GM23338 (cell line): ENCODE data around the gene GART. TPM values are rescaled to one million over a fixed set of nuclear protein-coding genes. Genes with fewer than 3 reads are reported as not detected.

Experiments used
- ATAC-seq: fragments of 200-7000 bp; cut with Tn5 transposase; 3 replicates; pipeline ENCODE4 v1.9.1; 2020
- DNase-seq: peaks from one replicate; pipeline ENCODE4 v3.0.0-alpha.2; 2015; ENCODE audit warnings: low spot score
- H2AFZ ChIP-seq: fragments of 200-600 bp; sonication (generic); 2 replicates; pipeline ENCODE4 v1.8.0; 2016; ENCODE audit warnings: antibody characterized with exemption, mild to moderate bottlenecking, moderate library complexity
- H3F3A ChIP-seq: fragments of 200-600 bp; sonication (generic); replicated peaks from 2 replicates; pipeline ENCODE4 v1.8.0; 2017; ENCODE audit warnings: antibody characterized with exemption, mixed run types, low read depth
- H3K27ac ChIP-seq: fragments of 200-600 bp; sonication (generic); 2 replicates; pipeline ENCODE4 v1.6.1; 2016; ENCODE audit warnings: low read depth
- H3K27me3 ChIP-seq: fragments of 200-600 bp; sonication (generic); 2 replicates; pipeline ENCODE4 v1.8.0; 2016; ENCODE audit warnings: mild to moderate bottlenecking, mixed run types, moderate library complexity; ENCODE audit not compliant: insufficient read depth
- H3K36me3 ChIP-seq: fragments of 200-600 bp; sonication (generic); 2 replicates; pipeline ENCODE4 v1.8.0; 2016; ENCODE audit warnings: mild to moderate bottlenecking; ENCODE audit not compliant: insufficient read depth
- H3K4me1 ChIP-seq: fragments of 200-600 bp; sonication (generic); 2 replicates; pipeline ENCODE4 v1.8.0; 2016; ENCODE audit warnings: mild to moderate bottlenecking, moderate library complexity; ENCODE audit not compliant: insufficient read depth
- H3K4me2 ChIP-seq: fragments of 200-600 bp; sonication (generic); 2 replicates; pipeline ENCODE4 v1.7.1; 2017; ENCODE audit warnings: mixed run types
- H3K4me3 ChIP-seq: fragments of 200-600 bp; sonication (generic); 2 replicates; pipeline ENCODE4 v1.6.1; 2016; ENCODE audit warnings: mixed run types
- H3K79me2 ChIP-seq: fragments of 200-600 bp; sonication (generic); replicated peaks from 2 replicates; pipeline ENCODE4 v1.8.0; 2017; ENCODE audit warnings: mild to moderate bottlenecking; ENCODE audit not compliant: insufficient read depth
- H3K9me2 ChIP-seq: fragments of 200-600 bp; sonication (generic); 2 replicates; pipeline ENCODE4 v1.8.0; 2017; ENCODE audit not compliant: insufficient read depth
- H4K20me1 ChIP-seq: fragments of 200-600 bp; sonication (generic); replicated peaks from 2 replicates; pipeline ENCODE4 v1.8.0; 2017; ENCODE audit warnings: mild to moderate bottlenecking; ENCODE audit not compliant: insufficient read depth
- H3K27ac Mint-ChIP-seq: 2 replicates; pipeline ENCODE4 v1.8.0; 2020; ENCODE audit warnings: inconsistent platforms, mild to moderate bottlenecking, moderate library complexity, mixed read lengths
- H3K27me3 Mint-ChIP-seq: 3 replicates; pipeline ENCODE4 v1.8.0; 2022; ENCODE audit warnings: low read depth, mild to moderate bottlenecking, moderate library complexity, mixed read lengths, inconsistent platforms; ENCODE audit not compliant: insufficient read depth, poor library complexity
- H3K36me3 Mint-ChIP-seq: 3 replicates; pipeline ENCODE4 v1.8.0; 2021; ENCODE audit warnings: low read depth, mild to moderate bottlenecking, inconsistent platforms, moderate library complexity, mixed read lengths
- H3K4me1 Mint-ChIP-seq: 3 replicates; pipeline ENCODE4 v1.8.0; 2020; ENCODE audit warnings: mild to moderate bottlenecking, inconsistent platforms, mixed read lengths
- H3K4me3 Mint-ChIP-seq: 3 replicates; pipeline ENCODE4 v1.8.0; 2021; ENCODE audit warnings: moderate library complexity, mild to moderate bottlenecking, inconsistent platforms, mixed read lengths
- H3K9me3 Mint-ChIP-seq: 3 replicates; pipeline ENCODE4 v1.8.0; 2020; ENCODE audit warnings: moderate library complexity, mild to moderate bottlenecking, inconsistent platforms, mixed read lengths
- CTCF ChIP-seq, 2 experiments: fragments of 200-600 bp in 1 of 2; sonication (generic) in 1 of 2; conservative IDR thresholded peaks; 2 replicates each; pipeline versions ENCODE4 v1.5.1 to v1.6.1; 2016 to 2017; ENCODE audit warnings: antibody characterized with exemption in 2 of 2, low read depth in 2 of 2, mild to moderate bottlenecking in 2 of 2, moderate library complexity in 1 of 2
- EZH2phosphoT487 ChIP-seq: fragments of 200-600 bp; sonication (generic); IDR thresholded peaks from one replicate; pipeline ENCODE4 v1.8.1; 2018; ENCODE audit warnings: antibody characterized with exemption; ENCODE audit not compliant: unreplicated experiment
- ZNF462 ChIP-seq: fragments of 250-450 bp; sonication (Bioruptor Pico); IDR thresholded peaks from 2 replicates; pipeline ENCODE4 v1.5.0; 2020; ENCODE audit warnings: mild to moderate bottlenecking, moderate library complexity
- polyA plus RNA-seq: library from polyadenylated mRNA; unstranded; fragments of >200 nt; fragmentation: Nextera tagmentation; extraction: Ambion mirVana; gene quantifications from 2 replicates; pipeline ENCODE4 v1.2.1, GENCODE V29; 2016
- total RNA-seq: library from RNA; depleted of rRNA; stranded (reverse); fragments of >200 nt; shearing (Covaris generic); gene quantifications from 2 replicates; pipeline ENCODE4 v1.2.3, GENCODE V29; 2014
- TF ChIP-seq, protein P1 (sequence below): IDR thresholded peaks from 2 replicates; pipeline ENCODE4 v1.6.1; 2016; ENCODE audit warnings: antibody characterized with exemption

GART gene
- total and polyA plus RNA-seq, 2 experiments from 2014 or later, result 87.6 to 224 TPM

- no peaks in the 10 kb centered on the region for H3K9me2 ChIP-seq
- H3K27ac Mint-ChIP-seq, result no peak overlapping the region
- TF ChIP-seq EZH2phosphoT487 (no peak), ZNF462 (CRISPR knock-in tag) (no peak), CTCF (conservative IDR thresholded peaks at IDR 0.05; ENCODE audit: low read depth in 2 of 2) (no peak)
- TF ChIP-seq, protein P1, sequence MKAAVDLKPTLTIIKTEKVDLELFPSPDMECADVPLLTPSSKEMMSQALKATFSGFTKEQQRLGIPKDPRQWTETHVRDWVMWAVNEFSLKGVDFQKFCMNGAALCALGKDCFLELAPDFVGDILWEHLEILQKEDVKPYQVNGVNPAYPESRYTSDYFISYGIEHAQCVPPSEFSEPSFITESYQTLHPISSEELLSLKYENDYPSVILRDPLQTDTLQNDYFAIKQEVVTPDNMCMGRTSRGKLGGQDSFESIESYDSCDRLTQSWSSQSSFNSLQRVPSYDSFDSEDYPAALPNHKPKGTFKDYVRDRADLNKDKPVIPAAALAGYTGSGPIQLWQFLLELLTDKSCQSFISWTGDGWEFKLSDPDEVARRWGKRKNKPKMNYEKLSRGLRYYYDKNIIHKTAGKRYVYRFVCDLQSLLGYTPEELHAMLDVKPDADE, result no peak
- H3K4me3 ChIP-seq, result peak overlapping the region; percentile 97
- peaks cover 5% of the 10 kb centered on the region for H3K4me1 ChIP-seq
- no peaks in the 10 kb centered on the region for H4K20me1 ChIP-seq
- H3K4me3 Mint-ChIP-seq, result peak overlapping the region; percentile 86
- H3K4me1 Mint-ChIP-seq, result peaks cover 10% of the 10 kb centered on the region; the same call in 2 of the 3 replicates
- H3K36me3 ChIP-seq, result no peaks in the 10 kb centered on the region
- H3K79me2 ChIP-seq, result peaks cover 5% of the 10 kb centered on the region; the same call in 1 of the 2 replicates
- ATAC-seq (no peak), DNase-seq (no peak)
- H2AFZ ChIP-seq, result peak overlapping the region; percentile 97
- H3K27me3 ChIP-seq, result no peaks in the 10 kb centered on the region
- H3K9me3 Mint-ChIP-seq, result no peaks in the 10 kb centered on the region
- peaks cover 10% of the 10 kb centered on the region; the same call in 1 of the 3 replicates for H3K36me3 Mint-ChIP-seq
- peaks cover 4% of the 10 kb centered on the region; the same call in 1 of the 2 replicates for H3F3A ChIP-seq
- H3K27me3 Mint-ChIP-seq, result peaks cover 9% of the 10 kb centered on the region
- no peak overlapping the region for H3K27ac ChIP-seq
- H3K4me2 ChIP-seq, result peak overlapping the region; percentile 80
Measured at GRCh38 chr21:33490991-33491372, 50.9 kb downstream of the GART start.
